ENCODE data around the gene SYCE1L.

- TF ChIP-seq PATZ1 (tag by site-specific recombination; IDR thresholded peaks at IDR 0.05): no peak
- TF ChIP-seq CTCF (tag by site-specific recombination; IDR thresholded peaks at IDR 0.05): no peak
- TF ChIP-seq SETDB1 (IDR thresholded peaks at IDR 0.05; ENCODE audit: insufficient read length, low read length): no peak
- no peak for TF ChIP-seq PRDM10 (tag by site-specific recombination; IDR thresholded peaks at IDR 0.05)
- TF ChIP-seq SP2 (tag by site-specific recombination; IDR thresholded peaks at IDR 0.05): no peak
- no peak for TF ChIP-seq FEZF1 (tag by site-specific recombination; IDR thresholded peaks at IDR 0.05)
- TF ChIP-seq ZNF121 (tag by site-specific recombination; IDR thresholded peaks at IDR 0.05): no peak
- TF ChIP-seq ZNF449 (tag by site-specific recombination; IDR thresholded peaks at IDR 0.05): no peak
- TF ChIP-seq ZNF423 (tag by site-specific recombination; IDR thresholded peaks at IDR 0.05): no peak
Observed at GRCh38 chr16:77227745-77228144, 28.5 kb downstream of the SYCE1L start.
